GM19328 (cell line): ENCODE measurements around the gene GYS2.

ENCODE experiments used
- ATAC-seq: cut with Tn5 transposase; IDR thresholded peaks from one replicate; pipeline ENCODE4 v1.9.1; 2021; ENCODE audit warnings: mild to moderate bottlenecking, moderate library complexity; ENCODE audit not compliant: unreplicated experiment

GYS2 gene

DNA sequence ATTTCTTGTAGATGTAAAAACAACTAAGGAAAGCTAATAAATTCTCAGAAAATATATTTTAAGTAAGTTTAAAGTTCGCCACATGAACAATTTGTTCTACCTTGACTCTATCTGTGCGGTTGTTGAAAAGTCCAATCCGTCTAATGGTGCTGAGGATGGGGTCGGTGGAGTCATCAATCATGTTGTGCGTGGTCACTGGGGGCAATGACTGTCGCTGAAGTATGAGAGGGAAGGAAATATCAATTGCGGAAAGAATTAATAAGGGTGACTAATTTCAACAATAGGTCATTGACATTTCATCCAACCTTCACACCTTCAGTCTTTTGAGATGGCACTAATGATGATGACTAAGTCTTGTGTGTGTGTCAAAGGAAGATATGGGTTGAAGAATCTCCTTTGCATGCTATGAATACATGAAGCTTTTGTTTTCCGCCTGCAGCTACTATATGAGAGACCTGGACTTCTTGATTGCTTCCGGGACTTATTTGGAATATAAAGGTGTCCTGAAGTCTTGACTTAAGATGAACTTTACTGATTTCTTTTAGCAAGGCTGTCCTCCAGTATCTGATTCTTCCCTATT is 46.5 kb downstream of the GYS2 start:
- ATAC-seq, result no peak

GRCh38 chr12:21553329-21553675 is 51.3 kb downstream of the GYS2 start:
- ATAC-seq, result no peak

- ATAC-seq, result no peak
Measured at GRCh38 chr12:21552635-21553328, 51.9 kb downstream of the GYS2 start.

- no peak for ATAC-seq
Measured at GRCh38 chr12:21551841-21552465, 52.7 kb downstream of the GYS2 start.

DNA sequence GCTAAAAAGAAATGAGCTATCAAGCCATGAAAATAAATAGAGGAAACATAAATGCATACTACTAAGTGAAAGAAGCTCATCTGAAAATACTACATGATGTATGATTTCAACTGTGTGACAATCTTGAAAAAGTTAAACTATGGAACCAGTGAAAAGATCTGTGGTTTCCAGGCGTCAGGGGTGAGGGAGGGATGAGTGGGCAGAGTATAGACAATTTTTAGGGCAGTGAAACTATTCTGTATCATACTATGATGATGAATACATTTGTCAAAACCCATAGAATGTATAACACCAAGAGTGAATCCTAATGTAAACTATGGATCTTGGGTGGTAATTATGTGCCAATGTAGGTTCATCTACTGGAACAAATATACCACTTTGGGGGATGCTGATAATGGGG is 57.2 kb downstream of the GYS2 start:
- no peak for ATAC-seq

DNA sequence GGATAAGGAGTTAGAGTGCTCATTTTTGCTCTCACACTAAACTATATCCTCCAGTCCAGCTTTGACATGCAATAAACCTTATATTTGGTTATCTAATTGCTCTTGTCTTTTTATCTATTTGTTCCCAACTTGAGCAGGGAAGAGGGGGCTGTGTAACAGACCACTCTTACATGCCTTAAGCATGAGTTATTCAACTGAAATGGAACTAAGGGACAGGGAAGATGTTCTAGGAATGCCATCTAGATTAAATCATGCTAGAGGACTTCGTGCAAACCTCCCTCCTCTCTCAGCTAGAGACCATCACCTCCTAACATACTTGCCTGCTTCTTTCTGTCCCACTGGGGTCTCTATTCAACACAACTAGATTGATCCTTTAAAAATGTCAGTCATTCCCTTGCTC is 57.9 kb downstream of the GYS2 start:
- ATAC-seq, result no peak

DNA sequence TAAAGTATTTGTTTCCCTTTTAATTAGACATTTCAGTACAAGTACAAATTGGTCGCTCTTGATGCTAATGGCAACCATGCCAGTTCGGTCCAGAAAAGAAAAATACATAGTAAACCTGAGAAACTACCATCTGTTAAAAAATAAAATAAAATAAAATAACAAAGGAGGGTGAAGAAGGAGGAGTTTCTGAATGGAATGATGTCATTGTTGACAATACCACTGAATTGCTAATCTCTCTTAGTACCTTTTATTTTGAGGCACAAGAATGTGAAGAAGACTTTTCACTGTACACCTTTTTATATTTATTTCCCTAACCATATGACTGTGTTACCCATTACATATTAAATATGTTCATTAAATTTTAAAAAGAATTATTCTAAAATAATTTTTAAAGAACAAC is 59.1 kb downstream of the GYS2 start:
- ATAC-seq, result no peak

DNA sequence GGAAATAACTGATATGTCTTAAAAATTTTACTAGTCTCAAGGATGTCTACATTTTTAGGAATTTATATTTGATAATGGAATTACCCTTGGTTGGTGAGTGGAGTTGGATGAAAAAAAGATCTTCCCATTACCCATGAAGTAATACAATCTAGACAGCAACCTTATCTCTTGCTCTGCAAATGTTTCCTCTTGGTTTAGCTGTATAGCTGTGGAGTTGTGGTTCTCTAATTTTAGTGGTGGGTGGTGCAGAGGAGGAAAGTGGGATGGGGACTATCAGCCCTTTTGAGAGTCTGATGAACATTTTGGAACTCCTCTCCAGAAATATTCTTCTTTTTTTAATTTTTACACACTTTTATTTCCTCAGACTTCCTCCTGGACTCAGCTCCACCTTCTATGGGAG is 61.5 kb downstream of the GYS2 start:
- no peak for ATAC-seq

- ATAC-seq, result no peak
Measured at GRCh38 chr12:21542403-21542802, 62.2 kb downstream of the GYS2 start.

- ATAC-seq, result no peak
Measured at GRCh38 chr12:21541773-21542172, 62.9 kb downstream of the GYS2 start.

DNA sequence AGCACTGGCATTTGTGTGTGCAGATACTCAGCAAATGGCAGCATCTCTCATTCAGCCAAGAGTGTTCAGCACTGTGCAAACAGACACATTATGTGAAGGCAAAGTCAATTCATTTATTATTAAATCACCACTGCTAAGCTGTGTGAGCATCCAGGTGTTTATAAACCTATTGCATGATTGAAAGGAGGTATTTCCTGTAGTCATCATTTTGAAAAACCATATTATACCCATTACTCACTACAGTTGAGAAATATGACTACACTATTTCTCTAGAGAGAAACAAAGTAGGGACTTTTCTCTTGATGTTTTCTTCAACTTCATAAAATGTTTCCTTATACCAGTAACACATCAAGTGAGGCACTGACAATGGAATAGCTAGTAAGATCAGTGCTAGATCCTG is 64.8 kb downstream of the GYS2 start:
- no peak for ATAC-seq

DNA sequence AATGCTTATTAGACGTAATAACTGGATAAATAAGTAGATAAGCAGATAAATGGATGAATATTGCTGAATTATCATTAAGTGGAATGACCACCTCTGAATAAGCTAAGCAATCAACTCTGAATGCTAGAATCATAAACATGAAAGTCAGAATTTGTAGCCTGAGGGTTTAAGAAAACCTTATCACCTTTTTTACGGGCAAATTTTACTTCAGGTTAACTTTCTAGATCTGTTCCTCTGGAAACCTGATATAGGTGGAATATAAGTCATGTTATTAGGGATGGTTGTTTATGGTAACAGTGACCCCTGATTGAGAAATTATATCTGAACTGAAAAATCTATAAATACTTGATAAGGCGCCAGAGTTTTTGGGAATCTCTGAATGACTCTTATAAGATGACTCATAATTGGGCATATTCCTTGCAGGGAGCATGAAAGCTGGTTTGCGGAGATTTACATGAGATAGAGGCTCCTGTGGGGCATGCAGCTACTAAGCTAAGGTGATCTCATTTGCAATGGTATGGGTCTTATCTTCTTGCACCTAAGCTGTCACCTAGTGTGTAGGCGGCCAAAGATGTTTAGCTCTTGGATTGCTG is 66.5 kb downstream of the GYS2 start:
- ATAC-seq, result no peak

- ATAC-seq, result no peak
Measured at GRCh38 chr12:21529456-21529855, 75.2 kb downstream of the GYS2 start.

DNA sequence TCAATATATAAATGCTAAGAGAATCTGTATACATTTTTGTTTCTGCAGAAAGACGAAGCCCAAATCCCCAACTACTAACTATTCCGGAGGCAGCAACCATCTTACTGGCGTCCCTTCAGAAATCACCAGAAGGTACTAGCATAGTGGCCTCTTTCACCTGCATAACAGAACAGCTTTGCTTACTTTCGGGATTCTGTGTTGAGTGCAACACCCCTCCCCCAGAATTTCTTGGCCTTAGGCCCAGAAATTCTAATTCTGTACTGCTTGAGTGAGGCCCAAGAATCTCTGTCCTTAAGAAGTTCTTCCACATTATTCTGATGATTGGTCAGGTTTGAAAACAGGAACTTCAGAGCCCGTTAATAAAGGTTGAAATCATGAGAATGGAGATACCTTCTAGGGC is 75.7 kb downstream of the GYS2 start:
- no peak for ATAC-seq

- ATAC-seq, result peak; percentile 89
Measured at GRCh38 chr12:21527451-21528180, 77.0 kb downstream of the GYS2 start.

GRCh38 chr12:21526721-21527345 is 77.8 kb downstream of the GYS2 start:
- ATAC-seq, result no peak

- no peak for ATAC-seq
Measured at GRCh38 chr12:21526053-21526452, 78.6 kb downstream of the GYS2 start, which contains the start of gene SPX. Gene SPX, plus strand, starts transcription at chr12:21526296. Its CDS starts 177 bp downstream, at chr12:21526473.

DNA sequence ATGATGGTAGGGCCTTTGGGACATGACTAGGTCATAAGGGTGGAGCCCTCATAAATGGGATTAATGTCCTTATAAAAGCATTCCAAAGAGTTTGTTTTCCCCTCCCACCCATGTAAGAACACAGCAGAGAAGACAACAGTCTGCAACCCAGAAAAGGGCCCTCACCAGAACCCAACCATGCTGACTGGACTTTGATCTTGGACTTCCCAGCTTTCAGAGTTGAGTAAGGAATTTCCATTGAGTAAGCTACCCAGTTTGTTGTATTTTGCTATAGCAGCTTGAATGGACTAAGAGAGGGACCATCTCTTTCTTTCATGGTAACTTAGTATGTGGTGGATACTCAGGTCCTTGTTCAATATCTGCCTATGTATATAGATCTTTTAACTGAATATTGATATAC is 81.5 kb downstream of the GYS2 start:
- ATAC-seq, result no peak

DNA sequence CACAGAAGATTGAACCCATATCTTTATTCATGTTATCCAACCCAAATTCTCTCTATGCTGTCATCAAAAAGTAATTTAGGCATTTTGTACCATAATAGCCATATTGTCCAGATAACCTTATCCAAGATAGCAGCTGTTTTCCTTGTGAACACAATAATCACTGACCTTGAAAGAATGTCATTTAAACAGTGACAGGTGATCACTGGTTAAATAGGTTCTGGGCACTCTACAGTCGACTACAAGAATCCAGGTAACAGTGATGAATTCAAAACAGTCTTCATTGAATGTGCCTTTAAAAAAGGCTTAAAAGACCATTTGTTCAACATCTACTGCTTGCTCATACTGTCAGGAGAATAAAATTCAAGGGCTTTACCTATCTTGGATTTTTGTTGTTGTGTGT is 83.1 kb downstream of the GYS2 start:
- ATAC-seq, result no peak

DNA sequence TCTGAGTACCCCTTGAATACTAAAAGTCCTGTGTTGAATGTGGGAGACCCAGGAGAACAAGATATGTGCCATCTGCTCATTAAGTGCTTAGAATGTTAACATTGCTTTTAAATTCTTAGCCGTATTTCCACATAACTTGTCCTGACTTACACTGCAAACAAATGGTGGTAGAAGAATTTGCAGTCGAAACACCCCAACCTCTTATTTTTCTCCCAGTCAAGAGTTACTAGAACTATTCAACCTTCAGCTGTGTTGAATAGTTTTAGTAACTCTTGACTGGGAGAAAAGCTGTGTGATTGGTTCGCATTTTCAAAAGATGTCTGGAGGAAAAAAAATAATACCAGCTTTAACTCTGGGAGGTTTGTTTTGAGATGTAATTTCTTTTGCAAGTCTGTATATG is 86.2 kb downstream of the GYS2 start:
- ATAC-seq, result no peak

DNA sequence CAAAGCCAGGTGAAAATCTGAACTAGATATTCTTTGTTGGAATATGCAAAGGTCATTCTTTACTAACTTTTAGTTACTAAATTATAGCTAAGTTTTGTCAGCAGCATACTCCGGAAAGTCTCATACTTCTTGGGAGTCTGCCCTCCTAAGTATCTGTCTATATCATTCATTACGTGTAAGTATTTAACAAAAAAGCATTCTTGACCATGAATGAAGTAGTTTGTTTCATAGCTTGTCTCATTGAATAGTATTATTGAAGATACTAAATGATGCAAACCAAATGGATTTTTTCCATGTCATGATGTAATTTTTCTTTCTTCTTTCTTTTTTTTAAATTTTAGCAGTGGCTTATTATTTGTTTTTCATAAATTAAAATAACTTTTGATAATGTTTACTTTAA is 88.4 kb downstream of the GYS2 start:
- ATAC-seq, result no peak
